Peyer's patch (tissue), 4 donors: ENCODE results near the gene ARMC9.

ENCODE experiments used
- CTCF ChIP-seq, 6 experiments: fragments of 450-650 bp in 4 of 6; fragments of 200-600 bp in 2 of 6; sonication (generic) in 1 of 6; IDR thresholded peaks; one replicate each; pipeline ENCODE4 v1.5.1; 2017 to 2019; ENCODE audit warnings: antibody characterized with exemption in 6 of 6, mild to moderate bottlenecking in 3 of 6, moderate library complexity in 1 of 6
- POLR2A ChIP-seq, 2 donors: fragments of 450-650 bp; IDR thresholded peaks; one replicate each; pipeline ENCODE4 v1.5.1; 2017; ENCODE audit warnings: antibody characterized with exemption in 2 of 2, mild to moderate bottlenecking in 2 of 2, moderate library complexity in 2 of 2

GRCh38 chr2:231172025-231172424 lies 26.4 kb upstream of the ARMC9 start:
- TF ChIP-seq CTCF (IDR thresholded peaks at IDR 0.05) (no peak), POLR2A (IDR thresholded peaks at IDR 0.05) (no peak)
